Dermis blood vessel endothelial cell (primary cell): ENCODE results near the gene ADH7. TPM values are rescaled to one million over a fixed set of nuclear protein-coding genes. Genes with fewer than 3 reads are reported as not detected.
"Not testable (repeated sequence)": the region's sequence is repeated elsewhere in the genome, so short reads cannot be mapped to it uniquely, and the experiment has no call there.

Source experiments
- DNase-seq: peaks from one replicate; pipeline ENCODE4 v3.0.0; 2010
- total RNA-seq: library from RNA; depleted of rRNA; stranded (reverse); fragments of >200 nt; gene quantifications from 2 replicates; pipeline ENCODE4 v1.2.3, GENCODE V29; 2014

Gene ADH7
- total RNA-seq, 1 donor from 2014 or later: not detected

- DNase-seq: not testable (repeated sequence)
These were observed 20.2 kb downstream of the ADH7 start for GRCh38 chr4:99414902-99415301.

GRCh38 chr4:99414401-99414800, 20.7 kb downstream of the ADH7 start:
- no peak for DNase-seq

GRCh38 chr4:99413140-99413539, 22.0 kb downstream of the ADH7 start:
- no peak for DNase-seq

- no peak for DNase-seq
These were observed 24.1 kb downstream of the ADH7 start for GRCh38 chr4:99411041-99411440.

- no peak for DNase-seq
These were observed 25.1 kb downstream of the ADH7 start for GRCh38 chr4:99410075-99410474.

GRCh38 chr4:99408346-99408745, 26.8 kb downstream of the ADH7 start:
- no peak for DNase-seq

GRCh38 chr4:99405433-99406115, 29.6 kb downstream of the ADH7 start:
- peak; percentile 84 for DNase-seq

GRCh38 chr4:99404595-99405287, 30.4 kb downstream of the ADH7 start:
- DNase-seq: peak; percentile 41

GRCh38 chr4:99403380-99404184, 31.6 kb downstream of the ADH7 start:
- no peak for DNase-seq

- no peak for DNase-seq
These were observed 32.4 kb downstream of the ADH7 start for GRCh38 chr4:99402765-99403164.

- DNase-seq: no peak
These were observed 34.3 kb downstream of the ADH7 start for GRCh38 chr4:99400831-99401230.

- DNase-seq: no peak
These were observed 36.1 kb downstream of the ADH7 start for GRCh38 chr4:99399017-99399416.

- DNase-seq: no peak
These were observed 39.4 kb downstream of the ADH7 start for GRCh38 chr4:99395595-99396364.

- no peak for DNase-seq
These were observed 40.2 kb downstream of the ADH7 start for GRCh38 chr4:99394896-99395295.

- no peak for DNase-seq
These were observed 45.1 kb downstream of the ADH7 start for GRCh38 chr4:99390055-99390454.

GRCh38 chr4:99389606-99390005, 45.5 kb downstream of the ADH7 start:
- no peak for DNase-seq

GRCh38 chr4:99383833-99384392, 51.2 kb downstream of the ADH7 start:
- no peak for DNase-seq

GRCh38 chr4:99383399-99383798, 51.7 kb downstream of the ADH7 start:
- DNase-seq: no peak

- DNase-seq: no peak
These were observed 52.3 kb downstream of the ADH7 start for GRCh38 chr4:99382745-99383360.

GRCh38 chr4:99381588-99382175, 53.5 kb downstream of the ADH7 start:
- DNase-seq: no peak

- no peak for DNase-seq
These were observed 55.6 kb downstream of the ADH7 start for GRCh38 chr4:99379571-99379970.

GRCh38 chr4:99378876-99379275, 56.3 kb downstream of the ADH7 start:
- DNase-seq: no peak
